Measurements from ENCODE around the gene SORCS2. TPM values are rescaled to one million over a fixed set of nuclear protein-coding genes. Genes with fewer than 3 reads are reported as not detected.

Gene SORCS2
- polyA plus RNA-seq, 1 of the 3 experiments (the other 2 are of a cell fraction) = 1.6 TPM

DNA sequence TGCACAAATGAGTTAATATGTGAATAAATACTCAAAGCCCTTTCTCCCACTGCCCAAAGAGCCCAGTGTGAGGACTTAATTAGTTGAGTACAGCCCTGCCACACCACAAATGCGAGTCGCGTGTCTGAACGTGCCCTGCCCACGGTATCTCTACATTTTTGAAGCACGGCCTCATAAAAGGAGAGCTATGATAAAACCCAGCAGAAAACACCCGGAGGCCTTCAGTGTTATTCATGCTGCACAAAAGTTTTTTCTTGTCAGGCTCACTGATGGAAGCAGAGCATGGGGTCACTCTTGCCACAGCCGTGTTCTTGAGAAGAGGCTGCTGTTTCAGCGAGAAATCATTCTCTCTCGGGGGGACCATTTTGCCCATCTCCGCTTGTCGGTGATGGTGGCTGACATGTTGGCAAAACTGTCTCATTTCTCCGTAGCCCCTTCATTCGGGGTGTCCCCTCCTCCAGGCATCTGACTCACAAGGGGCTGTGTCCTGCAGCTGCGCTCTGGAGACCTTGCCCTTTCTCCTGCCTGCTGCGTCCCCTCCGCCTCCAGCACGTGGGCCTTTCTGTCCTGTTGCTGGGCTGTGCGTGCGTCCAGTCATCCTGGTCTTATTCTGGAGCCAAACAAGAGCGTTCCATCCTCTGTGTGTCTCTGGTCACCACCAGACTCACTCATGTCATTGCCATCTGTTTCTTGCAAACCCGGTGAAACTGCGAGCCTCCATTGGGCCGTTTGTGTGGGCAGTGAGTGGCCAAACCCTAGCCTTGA is 88.8 kb downstream of the SORCS2 start:
- no peak for TF ChIP-seq RFX5 (IDR thresholded peaks at IDR 0.05; ENCODE audit: low read length)
- TF ChIP-seq MXI1 (IDR thresholded peaks at IDR 0.05; ENCODE audit: low read depth, low read length) = no peak
- TF ChIP-seq, protein P1, sequence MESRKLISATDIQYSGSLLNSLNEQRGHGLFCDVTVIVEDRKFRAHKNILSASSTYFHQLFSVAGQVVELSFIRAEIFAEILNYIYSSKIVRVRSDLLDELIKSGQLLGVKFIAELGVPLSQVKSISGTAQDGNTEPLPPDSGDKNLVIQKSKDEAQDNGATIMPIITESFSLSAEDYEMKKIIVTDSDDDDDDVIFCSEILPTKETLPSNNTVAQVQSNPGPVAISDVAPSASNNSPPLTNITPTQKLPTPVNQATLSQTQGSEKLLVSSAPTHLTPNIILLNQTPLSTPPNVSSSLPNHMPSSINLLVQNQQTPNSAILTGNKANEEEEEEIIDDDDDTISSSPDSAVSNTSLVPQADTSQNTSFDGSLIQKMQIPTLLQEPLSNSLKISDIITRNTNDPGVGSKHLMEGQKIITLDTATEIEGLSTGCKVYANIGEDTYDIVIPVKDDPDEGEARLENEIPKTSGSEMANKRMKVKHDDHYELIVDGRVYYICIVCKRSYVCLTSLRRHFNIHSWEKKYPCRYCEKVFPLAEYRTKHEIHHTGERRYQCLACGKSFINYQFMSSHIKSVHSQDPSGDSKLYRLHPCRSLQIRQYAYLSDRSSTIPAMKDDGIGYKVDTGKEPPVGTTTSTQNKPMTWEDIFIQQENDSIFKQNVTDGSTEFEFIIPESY (IDR thresholded peaks at IDR 0.05; ENCODE audit: borderline replicate concordance, low read depth) = no peak
- TF ChIP-seq FOXJ3 (CRISPR knock-in tag; IDR thresholded peaks at IDR 0.05) = no peak
- TF ChIP-seq, protein P2, sequence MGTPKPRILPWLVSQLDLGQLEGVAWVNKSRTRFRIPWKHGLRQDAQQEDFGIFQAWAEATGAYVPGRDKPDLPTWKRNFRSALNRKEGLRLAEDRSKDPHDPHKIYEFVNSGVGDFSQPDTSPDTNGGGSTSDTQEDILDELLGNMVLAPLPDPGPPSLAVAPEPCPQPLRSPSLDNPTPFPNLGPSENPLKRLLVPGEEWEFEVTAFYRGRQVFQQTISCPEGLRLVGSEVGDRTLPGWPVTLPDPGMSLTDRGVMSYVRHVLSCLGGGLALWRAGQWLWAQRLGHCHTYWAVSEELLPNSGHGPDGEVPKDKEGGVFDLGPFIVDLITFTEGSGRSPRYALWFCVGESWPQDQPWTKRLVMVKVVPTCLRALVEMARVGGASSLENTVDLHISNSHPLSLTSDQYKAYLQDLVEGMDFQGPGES (IDR thresholded peaks at IDR 0.05; ENCODE audit: low read depth, low read length) = no peak
- TF ChIP-seq TCF12 (IDR thresholded peaks at IDR 0.05) = no peak
- no peak for TF ChIP-seq SIN3A (IDR thresholded peaks at IDR 0.05; ENCODE audit: borderline replicate concordance, low read depth, low read length)
- TF ChIP-seq RAD21 (IDR thresholded peaks at IDR 0.05; ENCODE audit: low read length) = no peak
- TF ChIP-seq, protein P3, sequence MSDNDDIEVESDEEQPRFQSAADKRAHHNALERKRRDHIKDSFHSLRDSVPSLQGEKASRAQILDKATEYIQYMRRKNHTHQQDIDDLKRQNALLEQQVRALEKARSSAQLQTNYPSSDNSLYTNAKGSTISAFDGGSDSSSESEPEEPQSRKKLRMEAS (IDR thresholded peaks at IDR 0.05; ENCODE audit: low read depth) = no peak
- no peak for TF ChIP-seq NFIC (IDR thresholded peaks at IDR 0.05; ENCODE audit: borderline replicate concordance)
- TF ChIP-seq RCOR1 (IDR thresholded peaks at IDR 0.05; ENCODE audit: low read length) = no peak
- no peak for TF ChIP-seq GATA2 (CRISPR knock-in tag; IDR thresholded peaks at IDR 0.05)
- TF ChIP-seq CHD2 (IDR thresholded peaks at IDR 0.05; ENCODE audit: low read length, partially characterized antibody) = no peak
- TF ChIP-seq ELF1 (IDR thresholded peaks at IDR 0.05) = no peak
- TF ChIP-seq, protein P4, sequence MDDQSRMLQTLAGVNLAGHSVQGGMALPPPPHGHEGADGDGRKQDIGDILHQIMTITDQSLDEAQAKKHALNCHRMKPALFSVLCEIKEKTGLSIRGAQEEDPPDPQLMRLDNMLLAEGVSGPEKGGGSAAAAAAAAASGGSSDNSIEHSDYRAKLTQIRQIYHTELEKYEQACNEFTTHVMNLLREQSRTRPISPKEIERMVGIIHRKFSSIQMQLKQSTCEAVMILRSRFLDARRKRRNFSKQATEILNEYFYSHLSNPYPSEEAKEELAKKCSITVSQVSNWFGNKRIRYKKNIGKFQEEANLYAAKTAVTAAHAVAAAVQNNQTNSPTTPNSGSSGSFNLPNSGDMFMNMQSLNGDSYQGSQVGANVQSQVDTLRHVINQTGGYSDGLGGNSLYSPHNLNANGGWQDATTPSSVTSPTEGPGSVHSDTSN (IDR thresholded peaks at IDR 0.05) = no peak
- no peak for TF ChIP-seq SMC3 (IDR thresholded peaks at IDR 0.05; ENCODE audit: low read depth, low read length)
- no peak for TF ChIP-seq YY1 (IDR thresholded peaks at IDR 0.05; ENCODE audit: low read depth)
- TF ChIP-seq POLR2AphosphoS5 (IDR thresholded peaks at IDR 0.05; ENCODE audit: low read depth, low read length) = no peak
- H3F3A ChIP-seq (replicated peaks; ENCODE audit: insufficient read depth) = no peaks in the 10 kb centered on the region
- no peak overlapping the region for H3K9ac ChIP-seq
- no peaks in the 10 kb centered on the region for H3K79me2 ChIP-seq (ENCODE audit: insufficient read depth)
- ChIA-PET POLR2A (no interaction called here), CTCF (interaction anchor here (0.8 to 7.0 kb wide), 3 partner anchors 14 to 89 kb away, joined by 3 to 49 read pairs (median 3); partner anchors contain the start of gene SORCS2)
- H3K9me3 ChIP-seq = no peaks in the 10 kb centered on the region
- H3K9me2 ChIP-seq = no peaks in the 10 kb centered on the region
- H3K27me3 ChIP-seq (ENCODE audit: insufficient read depth) = no peaks in the 10 kb centered on the region
- H3K27ac ChIP-seq (ENCODE audit: low read depth in 2 of 2, low read length in 1 of 2) = no peak overlapping the region
- no peaks in the 10 kb centered on the region for H3K36me3 ChIP-seq (replicated peaks in 1 of 2; ENCODE audit: control insufficient read depth in 1 of 2, insufficient read depth in 2 of 2, low read length in 1 of 2)
- WGBS (ENCODE audit: low lambda C conversion rate) = 74% methylated on average over 23 of the region's 24 CpGs
- no peak overlapping the region for H2AFZ ChIP-seq (ENCODE audit: low read depth)
- H4K20me1 ChIP-seq (ENCODE audit: insufficient read depth) = no peaks in the 10 kb centered on the region
- no peak for DNase-seq
- no peak overlapping the region for H3K4me3 ChIP-seq (ENCODE audit: low read depth in 2 of 2, low read length in 1 of 2)
- H3K4me1 ChIP-seq (ENCODE audit: control insufficient read depth in 1 of 2, insufficient read depth in 2 of 2, low read depth in 1 of 2, low read length in 1 of 2) = peaks cover 0 to 21% of the 10 kb centered on the region in 2 experiments; a peak in 1 of 4 replicates
- H3K4me2 ChIP-seq = no peak overlapping the region

Data from SK-N-SH (cell line).